Activated CD4-positive, alpha-beta T cell treated with anti-CD3 and anti-CD28 coated beads, Interleukin-2, amount 50 U/mL, for 1 hour (primary cell): ENCODE data around the gene RFX2.
"Not testable (repeated sequence)": the region's sequence is repeated elsewhere in the genome, so short reads cannot be mapped to it uniquely, and the experiment has no call there.

ENCODE experiments used
- DNase-seq: peaks from one replicate; pipeline ENCODE4 v3.0.0-alpha.2; 2020

The RFX2 gene

GRCh38 chr19:6007866-6008265 lies 102.4 kb downstream of the RFX2 start:
- no peak for DNase-seq

GRCh38 chr19:6006896-6007295 lies 103.4 kb downstream of the RFX2 start:
- no peak for DNase-seq

DNA sequence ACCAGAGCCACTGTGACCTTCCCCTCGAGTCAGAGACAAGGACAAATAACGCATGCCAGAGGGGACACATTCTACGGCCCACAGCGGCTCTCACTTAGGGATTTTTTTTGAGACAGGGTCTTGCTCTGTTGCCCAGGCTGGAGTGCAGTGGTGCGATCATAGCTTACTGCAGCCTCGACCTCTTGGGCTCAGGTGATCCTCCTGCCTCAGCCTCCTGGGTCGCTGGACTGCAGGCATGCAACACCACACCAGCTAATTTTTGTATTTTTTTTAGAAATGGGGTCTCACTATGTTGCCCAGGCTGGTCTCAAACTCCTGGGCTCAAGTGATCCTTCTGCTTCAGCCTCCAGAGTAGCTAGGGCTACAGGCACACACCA lies 104.2 kb downstream of the RFX2 start:
- DNase-seq = not testable (repeated sequence)

DNA sequence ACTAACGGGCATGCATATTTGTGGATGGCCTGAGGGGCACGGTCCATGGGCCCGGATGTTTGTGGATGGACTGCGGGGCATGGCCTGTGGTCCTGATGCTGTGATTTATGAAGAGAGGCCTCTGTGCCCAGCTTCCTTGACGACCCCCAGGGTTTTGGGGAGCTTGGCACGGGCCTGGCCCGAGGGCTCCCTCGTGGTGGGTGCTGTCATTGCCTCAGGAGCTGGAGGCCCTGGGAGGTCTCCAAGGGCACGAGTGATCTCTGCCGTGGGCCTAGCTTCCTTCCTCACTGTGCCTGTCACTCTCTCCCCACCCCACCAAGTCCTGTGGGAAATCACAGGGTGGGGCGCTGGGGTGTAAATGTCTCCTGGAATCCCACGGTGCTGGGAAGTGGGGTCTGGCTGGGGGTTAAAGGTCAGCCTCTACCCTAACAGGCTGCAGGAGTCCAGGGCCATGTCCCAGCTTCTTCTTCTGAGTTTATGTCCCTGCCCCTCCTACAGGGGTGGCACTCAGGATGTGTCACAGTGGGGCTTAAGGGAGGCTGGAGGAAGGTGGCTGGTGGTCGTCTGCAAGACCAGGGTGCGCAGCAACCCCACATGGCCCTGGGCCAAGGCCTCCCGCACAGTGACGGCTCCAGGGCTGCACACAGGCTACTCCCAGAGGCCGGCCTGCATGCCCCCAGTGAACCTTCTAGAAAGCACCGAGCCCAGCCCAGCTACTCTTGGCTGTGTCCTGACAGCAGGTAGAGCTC lies 104.8 kb downstream of the RFX2 start:
- no peak for DNase-seq

- no peak for DNase-seq
These were observed 106.3 kb downstream of the RFX2 start for GRCh38 chr19:6003976-6004375.

DNA sequence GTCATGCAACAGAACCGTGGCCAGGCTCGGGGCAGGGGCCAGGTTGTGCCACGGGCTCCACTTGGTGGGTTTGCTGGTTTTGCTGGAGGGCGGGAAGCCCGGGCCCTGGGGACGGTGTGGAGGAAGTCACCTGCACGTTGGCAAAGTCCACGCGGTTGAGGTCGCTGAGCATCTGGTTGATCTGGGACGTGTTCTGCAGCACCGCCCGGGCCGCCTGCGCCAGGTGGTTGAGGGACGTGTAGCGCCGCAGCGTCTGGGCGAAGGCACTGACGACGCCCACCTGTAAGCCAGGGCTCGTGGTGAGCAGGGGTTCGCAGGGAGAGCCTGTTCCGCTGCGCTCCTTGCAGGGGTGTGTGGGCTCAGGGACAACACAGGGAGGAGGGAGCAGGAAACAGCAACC lies 107.7 kb downstream of the RFX2 start:
- no peak for DNase-seq

DNA sequence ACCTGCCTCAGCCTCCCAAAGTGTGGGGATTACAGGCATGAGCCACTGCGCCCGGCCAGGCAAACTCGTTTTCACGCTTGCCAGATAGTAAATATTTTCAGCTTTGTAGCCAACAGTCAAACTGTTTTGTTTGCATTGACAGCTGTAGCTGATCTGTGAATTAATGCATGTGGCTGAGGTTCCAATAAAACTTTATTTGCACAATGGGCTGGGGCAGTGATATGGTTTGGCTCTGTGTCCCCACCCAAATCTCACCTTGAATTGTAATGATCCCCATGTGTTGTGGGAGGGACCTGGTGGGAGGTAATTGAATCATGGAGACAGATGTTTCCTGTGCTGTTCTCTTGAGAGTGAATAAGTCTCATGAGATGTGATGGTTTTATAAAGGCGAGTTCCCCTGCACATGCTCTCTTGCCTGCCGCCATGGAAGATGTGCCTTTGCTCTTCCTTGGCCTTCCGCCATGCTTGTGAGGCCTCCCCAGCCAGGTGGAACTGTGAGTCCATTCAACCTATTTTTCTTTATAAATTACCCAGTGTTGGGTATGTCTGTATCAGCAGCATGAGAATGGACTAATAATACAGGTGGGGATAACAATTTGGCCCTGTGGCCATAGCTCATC lies 110.0 kb downstream of the RFX2 start:
- DNase-seq = no peak

DNA sequence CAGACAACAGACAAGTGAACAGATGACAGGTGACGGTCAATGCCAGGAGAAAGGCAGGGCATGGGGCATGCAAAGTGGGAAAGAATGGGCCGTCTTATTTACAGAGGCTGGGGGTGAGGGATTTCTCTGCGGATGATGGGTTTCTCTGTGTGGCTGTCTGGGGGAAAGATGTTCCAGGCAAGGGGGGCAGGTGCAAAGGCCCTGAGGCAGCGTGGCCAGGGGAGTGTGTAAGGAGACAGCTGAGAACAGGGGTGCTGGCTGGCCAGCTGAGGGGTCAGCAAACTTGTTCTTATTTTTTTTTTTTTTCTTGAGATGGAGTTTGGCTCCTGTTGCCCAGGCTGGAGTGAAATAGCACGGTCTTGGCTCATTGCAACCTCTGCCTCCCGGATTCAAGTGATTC lies 110.6 kb downstream of the RFX2 start:
- DNase-seq = no peak

- DNase-seq = no peak
These were observed 112.9 kb downstream of the RFX2 start for GRCh38 chr19:5997371-5997770.

DNA sequence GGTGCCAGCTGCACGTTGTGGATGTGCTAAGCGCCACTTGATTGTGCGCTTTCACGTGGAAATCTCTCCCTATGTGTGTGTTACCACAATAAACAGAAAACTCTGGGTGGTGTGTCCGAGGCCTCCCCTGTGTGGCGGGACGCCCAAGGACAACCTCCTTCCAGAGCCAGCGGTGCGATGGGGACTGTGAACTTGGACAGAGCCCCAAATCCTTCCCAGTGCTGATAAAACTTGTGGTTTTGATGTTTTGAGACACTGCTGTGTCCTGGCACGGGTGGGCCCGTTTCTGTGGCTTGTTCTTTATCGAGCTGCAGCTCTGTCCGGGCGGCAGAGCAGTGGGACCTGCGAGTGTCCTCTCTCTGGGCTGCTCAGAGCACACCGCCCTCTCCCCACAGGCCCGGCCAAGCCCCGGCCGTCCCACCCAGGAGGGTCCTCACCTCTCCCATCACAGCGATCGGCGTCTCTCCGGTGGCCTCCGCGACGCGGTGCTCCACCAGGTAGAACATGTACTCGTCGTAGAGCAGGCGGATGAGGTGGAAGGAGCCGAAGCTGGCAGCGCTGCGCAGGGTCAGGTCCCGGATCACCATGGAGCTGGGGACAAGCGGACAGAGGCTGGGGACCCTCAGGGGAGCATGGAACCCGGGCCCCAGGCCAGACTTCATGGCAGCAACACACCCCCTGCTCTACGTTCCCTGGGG lies 113.5 kb downstream of the RFX2 start:
- DNase-seq = no peak

DNA sequence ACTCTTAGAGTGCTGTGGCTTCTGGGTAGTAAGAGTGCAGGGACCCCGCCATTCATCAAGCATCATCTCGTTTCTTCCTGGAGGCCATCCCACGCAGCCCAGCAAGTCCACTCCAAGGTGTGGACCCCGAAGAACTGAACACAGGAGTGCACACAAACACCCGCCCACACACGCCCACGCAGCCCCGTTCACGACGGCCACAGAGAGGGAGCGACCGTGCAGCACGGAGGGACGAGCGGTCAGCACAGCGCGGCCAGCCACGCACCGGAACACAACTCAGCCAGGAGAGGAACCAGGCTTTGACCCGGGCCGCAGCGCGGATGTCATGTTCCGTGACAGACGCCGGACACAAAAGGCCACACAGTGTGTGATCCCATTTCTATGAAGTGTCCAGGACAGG lies 114.2 kb downstream of the RFX2 start:
- no peak for DNase-seq

DNA sequence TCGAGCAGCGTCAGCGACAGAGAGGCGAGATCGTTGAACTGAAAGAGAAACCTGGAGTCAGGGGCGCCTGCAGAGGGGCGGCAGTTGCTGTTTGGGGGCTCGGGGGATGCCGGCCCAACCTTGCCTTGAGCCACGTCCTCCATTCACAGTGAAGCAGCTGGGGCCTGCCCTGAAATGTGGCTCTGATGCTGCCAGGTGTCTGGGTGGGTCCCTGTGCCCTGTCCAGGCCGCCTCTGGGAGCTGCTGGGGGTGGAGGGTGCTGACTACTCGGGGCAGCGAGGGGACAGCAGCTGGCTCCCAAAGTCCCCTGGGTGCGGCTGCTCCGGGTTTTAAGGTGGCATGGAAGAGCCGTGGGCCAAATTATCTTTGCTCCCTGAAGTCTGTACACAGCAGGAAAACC lies 114.7 kb downstream of the RFX2 start:
- no peak for DNase-seq

GRCh38 chr19:5994405-5995165 lies 115.7 kb downstream of the RFX2 start:
- DNase-seq = no peak

GRCh38 chr19:5993648-5994358 lies 116.5 kb downstream of the RFX2 start:
- DNase-seq = no peak

GRCh38 chr19:5993201-5993600 lies 117.1 kb downstream of the RFX2 start:
- no peak for DNase-seq

GRCh38 chr19:5992756-5993155 lies 117.5 kb downstream of the RFX2 start:
- no peak for DNase-seq

DNA sequence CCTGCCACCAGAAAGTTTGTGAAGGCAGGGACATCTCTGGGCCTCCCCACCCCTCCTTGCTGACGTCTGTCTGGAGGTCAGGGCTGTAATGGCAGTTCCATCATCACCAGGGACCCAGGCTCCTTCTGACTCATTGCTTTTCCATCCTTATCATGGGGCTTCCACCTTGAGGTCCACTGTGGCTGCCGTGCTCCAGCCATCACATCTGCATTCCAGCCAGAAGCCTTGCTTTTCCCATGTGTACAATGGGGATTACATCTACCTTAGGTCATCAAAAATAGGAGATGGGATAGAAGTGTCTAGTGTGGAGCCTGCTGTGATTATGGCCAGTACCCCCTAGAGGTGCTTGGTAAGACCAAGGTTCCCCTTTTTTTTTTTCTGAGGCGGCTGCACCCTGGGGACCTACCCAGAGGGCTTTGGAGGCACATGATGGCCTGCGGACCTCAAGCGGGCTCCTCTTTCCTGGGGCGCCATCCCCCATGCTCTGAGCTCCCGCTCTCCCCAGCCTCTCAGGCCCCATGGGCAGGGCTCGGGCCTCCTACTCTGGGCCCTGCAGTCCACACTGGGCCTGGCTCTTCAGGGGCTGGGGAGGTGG lies 119.0 kb downstream of the RFX2 start:
- no peak for DNase-seq

DNA sequence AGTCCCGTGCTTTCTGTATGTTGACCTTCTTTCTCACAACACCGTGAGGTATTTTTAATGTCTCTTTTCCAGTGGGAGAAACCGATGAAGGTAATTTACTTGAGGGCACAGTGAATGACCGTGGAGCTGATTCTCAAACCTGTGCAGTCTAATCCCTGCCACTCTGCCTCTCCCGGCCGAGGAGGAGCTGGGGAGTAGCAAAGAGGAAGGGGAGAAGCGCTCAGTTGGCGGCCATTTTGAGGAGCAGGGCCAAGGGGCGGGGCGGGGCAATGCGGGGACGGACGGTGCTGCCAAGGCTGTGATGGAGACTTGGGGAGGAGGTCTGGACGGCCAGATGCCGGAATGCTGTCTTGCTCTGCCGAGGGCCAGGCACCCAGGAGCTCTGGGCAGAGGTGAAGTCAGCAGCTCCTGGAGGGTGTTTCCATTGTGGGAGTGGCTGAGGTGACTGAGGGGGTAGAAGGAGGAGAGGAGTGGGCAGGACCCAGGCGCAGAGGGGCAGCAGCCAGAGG lies 120.0 kb downstream of the RFX2 start:
- no peak for DNase-seq

GRCh38 chr19:5989388-5990074 lies 120.8 kb downstream of the RFX2 start:
- no peak for DNase-seq

- no peak for DNase-seq
These were observed 121.5 kb downstream of the RFX2 start for GRCh38 chr19:5988517-5989387.
